Fibroblast of the aortic adventitia (primary cell): ENCODE measurements around the gene ZFAND6. TPM values are rescaled to one million over a fixed set of nuclear protein-coding genes. Genes with fewer than 3 reads are reported as not detected.
"Not testable (repeated sequence)": the region's sequence is repeated elsewhere in the genome, so short reads cannot be mapped to it uniquely, and the experiment has no call there.

ENCODE experiments used
- DNase-seq: peaks from one replicate; pipeline ENCODE4 v3.0.0-alpha.2; 2010; ENCODE audit warnings: low read depth
- H3K4me3 ChIP-seq: 2 replicates; pipeline ENCODE4 v1.5.1; 2011; ENCODE audit warnings: low read depth, mild to moderate bottlenecking, control low read depth, low read length, moderate library complexity
- total RNA-seq: library from RNA; depleted of rRNA; stranded (reverse); fragments of >200 nt; gene quantifications from 2 replicates; pipeline ENCODE4 v1.2.3, GENCODE V29; 2012; ENCODE audit warnings: low replicate concordance
- TF ChIP-seq, protein P1 (sequence below): IDR thresholded peaks from 2 replicates; pipeline ENCODE4 v1.5.1; 2011; ENCODE audit warnings: mild to moderate bottlenecking, low read length, control low read depth, inconsistent platforms; ENCODE audit not compliant: insufficient read depth

ZFAND6 gene
- total RNA-seq, 1 donor = 125 TPM

DNA sequence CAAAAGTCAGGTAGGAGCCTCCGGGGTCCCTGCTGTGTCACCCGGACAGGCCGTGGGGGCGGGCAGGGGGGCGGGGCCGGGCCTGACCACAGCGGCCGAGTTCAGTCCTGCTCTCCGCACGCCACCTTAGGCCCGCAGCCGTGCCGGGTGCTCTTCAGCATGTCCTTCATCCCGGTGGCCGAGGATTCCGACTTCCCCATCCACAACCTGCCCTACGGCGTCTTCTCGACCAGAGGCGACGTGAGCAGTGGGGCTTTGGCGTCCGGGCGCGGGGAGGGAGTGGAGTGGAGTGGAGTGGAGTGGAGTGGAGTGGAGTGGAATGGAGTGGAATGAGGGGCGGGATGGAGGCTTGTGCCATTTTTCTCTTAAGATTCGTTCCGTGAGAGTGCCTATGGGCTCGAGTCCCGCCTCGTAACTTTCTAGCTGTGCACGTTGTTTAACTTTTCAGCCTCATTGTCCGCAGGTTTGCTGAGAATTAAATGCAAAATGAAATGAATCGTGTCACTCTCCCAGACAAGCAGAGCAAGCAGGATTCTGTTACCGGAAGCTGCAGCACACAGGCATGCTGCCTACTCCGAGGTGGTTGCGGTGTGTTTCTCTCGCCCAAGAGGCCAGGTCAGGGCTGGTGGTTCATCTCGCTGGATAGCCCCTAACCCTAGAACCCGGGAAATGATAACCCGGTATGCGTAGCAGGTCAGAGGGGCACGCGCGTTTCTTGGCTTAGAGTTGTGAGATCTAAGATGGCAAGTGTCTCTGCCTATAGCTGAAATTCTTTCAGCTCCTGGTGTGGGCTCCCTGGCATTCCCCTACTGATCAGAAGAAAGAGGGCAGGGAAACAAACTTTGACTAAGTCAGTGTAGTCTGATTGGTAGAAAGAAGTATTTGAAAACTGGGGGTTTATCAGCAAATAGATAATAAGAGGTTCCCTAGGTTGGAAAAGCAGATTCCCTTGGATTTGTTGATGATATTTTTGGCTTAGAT, 93.7 kb downstream of the ZFAND6 start, which contains the start of gene FAH:
FAH (plus strand) TSS at position 104 of the 981 bp plus-strand sequence; CDS start at position 160, 56 bp downstream.
- TF ChIP-seq, protein P1, sequence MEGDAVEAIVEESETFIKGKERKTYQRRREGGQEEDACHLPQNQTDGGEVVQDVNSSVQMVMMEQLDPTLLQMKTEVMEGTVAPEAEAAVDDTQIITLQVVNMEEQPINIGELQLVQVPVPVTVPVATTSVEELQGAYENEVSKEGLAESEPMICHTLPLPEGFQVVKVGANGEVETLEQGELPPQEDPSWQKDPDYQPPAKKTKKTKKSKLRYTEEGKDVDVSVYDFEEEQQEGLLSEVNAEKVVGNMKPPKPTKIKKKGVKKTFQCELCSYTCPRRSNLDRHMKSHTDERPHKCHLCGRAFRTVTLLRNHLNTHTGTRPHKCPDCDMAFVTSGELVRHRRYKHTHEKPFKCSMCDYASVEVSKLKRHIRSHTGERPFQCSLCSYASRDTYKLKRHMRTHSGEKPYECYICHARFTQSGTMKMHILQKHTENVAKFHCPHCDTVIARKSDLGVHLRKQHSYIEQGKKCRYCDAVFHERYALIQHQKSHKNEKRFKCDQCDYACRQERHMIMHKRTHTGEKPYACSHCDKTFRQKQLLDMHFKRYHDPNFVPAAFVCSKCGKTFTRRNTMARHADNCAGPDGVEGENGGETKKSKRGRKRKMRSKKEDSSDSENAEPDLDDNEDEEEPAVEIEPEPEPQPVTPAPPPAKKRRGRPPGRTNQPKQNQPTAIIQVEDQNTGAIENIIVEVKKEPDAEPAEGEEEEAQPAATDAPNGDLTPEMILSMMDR = no peak
- H3K4me3 ChIP-seq = peak within 1 kb of the TSS; percentile 80
- DNase-seq = peak; percentile 57

DNA sequence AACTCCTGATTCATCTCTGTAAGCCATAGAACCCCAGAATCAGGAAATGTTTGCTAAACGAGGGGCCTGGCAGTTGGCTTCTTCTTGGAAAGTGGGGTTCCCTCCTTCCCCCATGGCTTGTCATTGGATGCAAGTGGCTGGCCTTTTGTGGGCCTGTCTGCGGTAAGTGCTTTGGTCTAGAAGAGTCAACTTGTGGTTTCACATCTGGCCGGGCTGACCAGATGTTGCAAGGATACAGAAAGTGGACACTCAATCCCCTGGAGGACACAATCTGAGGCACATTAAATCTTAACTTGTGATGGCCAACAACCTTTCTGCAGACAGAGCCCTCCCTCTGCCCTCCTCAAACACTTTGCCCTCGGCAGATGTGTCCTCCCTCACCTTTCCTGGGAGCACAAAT, 94.4 kb downstream of the ZFAND6 start:
- no peak for DNase-seq
- TF ChIP-seq, protein P1 = no peak
- peak overlapping the region; percentile 80 for H3K4me3 ChIP-seq

DNA sequence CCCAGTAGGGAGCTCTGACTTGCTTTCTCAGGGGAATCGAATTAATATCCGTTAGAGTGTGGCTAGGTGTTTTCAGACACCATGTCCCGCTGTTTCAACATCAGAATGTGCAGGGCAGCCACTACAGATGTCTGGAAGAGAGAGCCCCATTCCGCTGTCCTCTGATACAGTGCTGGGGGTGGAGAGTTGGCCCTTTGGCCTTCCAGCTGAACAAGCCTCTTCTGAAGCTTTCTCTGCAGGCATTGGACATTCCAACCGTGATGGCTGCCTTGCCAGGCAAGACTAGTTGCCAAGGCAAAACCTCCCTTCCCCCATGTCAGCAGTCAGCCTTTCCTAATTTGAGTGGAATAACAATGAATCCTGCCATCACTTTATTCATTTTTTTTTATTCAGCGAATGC, 94.9 kb downstream of the ZFAND6 start:
- TF ChIP-seq, protein P1 = no peak
- H3K4me3 ChIP-seq = no peak overlapping the region
- no peak for DNase-seq

DNA sequence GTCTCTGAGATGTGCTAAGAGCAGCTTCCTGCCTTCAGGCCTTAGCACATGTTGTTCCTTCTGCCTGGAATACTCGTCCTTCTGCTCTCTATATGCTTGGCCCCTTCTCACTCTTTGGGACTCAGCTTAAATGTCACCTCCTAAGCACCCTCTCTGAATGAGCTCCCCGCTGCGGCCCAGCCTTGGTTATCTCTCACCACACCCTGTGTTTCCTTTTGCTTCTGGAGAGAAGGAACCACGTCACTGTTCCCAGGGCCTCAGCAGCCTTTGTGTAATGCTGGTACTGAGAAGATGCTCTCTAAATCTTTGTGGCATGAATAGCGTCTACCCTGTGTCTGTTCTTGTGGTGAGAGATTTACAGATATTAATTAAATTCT, 95.5 kb downstream of the ZFAND6 start:
- TF ChIP-seq, protein P1 = no peak

DNA sequence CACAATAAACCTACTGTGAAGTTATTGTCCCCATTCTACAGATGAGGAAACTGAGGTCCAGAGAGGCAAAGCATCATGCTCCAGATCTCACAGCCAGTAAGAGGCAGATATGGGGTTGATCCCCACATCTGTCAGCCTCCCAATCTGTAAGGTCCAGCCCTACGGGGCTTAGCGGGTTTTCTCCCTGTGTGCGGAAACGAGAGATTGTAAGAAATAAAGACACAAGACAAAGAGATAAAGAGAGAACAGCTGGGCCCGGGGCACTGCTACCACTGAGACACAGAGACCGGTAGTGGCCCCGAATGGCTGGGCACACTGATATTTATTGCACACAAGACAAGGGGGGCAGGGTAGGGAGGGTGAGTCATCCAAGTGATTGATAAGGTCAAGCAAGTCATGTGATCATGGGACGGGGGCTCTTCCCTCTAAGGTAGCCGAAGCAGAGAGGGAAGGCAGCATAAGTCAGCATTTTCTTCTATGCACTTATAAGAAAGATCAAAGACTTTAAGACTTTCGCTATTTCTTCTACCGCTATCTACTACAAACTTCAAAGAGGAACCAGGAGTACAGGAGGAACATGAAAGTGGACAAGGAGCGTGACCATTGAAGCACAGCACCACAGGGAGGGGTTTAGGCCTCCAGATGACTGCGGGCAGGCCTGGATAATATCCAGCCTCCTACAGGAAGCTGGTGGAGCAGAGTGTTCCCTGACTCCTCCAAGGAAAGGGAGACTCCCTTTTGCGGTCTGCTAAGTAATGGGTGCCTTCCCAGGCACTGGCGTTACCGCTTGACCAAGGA, 96.1 kb downstream of the ZFAND6 start:
- H3K4me3 ChIP-seq, DNase-seq: not testable (repeated sequence)

More for the DNA sequence above, 95.5 kb downstream of the ZFAND6 start:
- no peak for DNase-seq
- no peak overlapping the region for H3K4me3 ChIP-seq

DNA sequence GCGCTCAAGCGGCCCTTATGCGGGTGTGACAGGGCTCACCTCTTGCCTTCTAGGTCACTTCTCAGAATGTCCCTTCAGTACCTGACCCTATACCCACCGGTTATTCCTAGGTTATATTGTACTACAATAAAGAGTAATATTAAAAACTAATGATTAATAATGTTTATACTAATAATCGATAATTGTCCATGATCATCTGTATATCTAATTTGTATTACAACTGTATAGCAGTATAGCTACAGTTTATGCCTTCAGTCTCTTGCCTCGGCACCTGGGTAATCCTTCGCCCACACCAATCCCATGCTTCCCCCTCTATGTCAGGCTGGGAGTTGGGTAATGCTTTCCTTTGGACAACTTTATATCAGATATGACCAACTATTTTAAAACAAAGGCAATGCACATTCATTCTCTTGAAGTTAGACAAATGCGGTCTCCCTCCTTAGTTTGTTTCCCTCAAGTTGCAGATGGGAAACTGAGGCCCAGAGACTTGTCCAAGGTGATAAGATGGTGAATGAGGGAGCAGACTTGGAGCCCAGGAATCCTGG, 96.8 kb downstream of the ZFAND6 start:
- no peak for DNase-seq
- no peak overlapping the region for H3K4me3 ChIP-seq
- TF ChIP-seq, protein P1 = no peak

DNA sequence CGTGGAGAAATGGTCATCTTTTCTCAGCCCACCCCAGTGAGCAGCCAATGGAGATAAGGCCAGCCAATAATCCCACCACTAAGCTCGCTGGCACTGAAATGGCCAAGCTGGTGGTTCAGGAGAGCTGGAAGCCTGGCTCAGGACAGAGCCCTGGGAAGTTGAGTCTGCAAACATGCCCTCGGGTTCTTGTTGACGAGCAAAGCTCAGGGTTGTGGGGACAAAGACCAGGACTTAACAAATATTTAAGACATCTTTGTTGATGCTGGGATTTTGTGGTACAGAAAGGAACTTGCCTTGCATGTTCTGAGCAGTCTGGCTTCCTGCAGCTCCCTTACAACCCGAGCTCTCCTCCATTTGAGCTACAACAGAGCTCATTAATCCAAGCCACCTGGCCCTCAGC, 97.7 kb downstream of the ZFAND6 start:
- TF ChIP-seq, protein P1 = no peak
- DNase-seq = no peak
- no peak overlapping the region for H3K4me3 ChIP-seq
